ENCODE results near the gene ZNF140.

DNA sequence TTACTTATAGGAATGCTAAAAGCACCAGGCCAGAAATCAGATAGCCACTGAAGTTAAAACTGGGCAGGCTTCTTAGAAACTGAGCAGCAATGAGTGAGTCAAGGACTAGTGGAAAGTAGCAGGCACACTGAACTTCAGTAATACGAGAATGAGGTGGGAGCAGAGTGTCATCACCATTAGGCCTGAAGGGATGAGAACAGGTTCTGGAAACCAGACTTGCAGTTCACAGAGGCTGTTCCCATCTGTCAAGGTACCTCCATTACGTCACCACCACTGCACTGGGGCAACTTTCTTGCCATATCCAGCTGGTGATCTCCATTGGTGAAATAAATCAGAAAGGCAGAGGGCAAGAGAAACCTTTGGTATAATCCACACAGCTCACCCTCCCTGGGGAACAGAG, 65.3 kb downstream of the ZNF140 start:
- TF ChIP-seq, protein P1, sequence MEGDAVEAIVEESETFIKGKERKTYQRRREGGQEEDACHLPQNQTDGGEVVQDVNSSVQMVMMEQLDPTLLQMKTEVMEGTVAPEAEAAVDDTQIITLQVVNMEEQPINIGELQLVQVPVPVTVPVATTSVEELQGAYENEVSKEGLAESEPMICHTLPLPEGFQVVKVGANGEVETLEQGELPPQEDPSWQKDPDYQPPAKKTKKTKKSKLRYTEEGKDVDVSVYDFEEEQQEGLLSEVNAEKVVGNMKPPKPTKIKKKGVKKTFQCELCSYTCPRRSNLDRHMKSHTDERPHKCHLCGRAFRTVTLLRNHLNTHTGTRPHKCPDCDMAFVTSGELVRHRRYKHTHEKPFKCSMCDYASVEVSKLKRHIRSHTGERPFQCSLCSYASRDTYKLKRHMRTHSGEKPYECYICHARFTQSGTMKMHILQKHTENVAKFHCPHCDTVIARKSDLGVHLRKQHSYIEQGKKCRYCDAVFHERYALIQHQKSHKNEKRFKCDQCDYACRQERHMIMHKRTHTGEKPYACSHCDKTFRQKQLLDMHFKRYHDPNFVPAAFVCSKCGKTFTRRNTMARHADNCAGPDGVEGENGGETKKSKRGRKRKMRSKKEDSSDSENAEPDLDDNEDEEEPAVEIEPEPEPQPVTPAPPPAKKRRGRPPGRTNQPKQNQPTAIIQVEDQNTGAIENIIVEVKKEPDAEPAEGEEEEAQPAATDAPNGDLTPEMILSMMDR (IDR thresholded peaks at IDR 0.05) = no peak
- TF ChIP-seq POLR2A (IDR thresholded peaks at IDR 0.05) = no peak
- TF ChIP-seq EP300 (IDR thresholded peaks at IDR 0.05) = no peak
